Adrenal gland (tissue), 12 donors: ENCODE results near the gene SLC34A3. TPM values are rescaled to one million over a fixed set of nuclear protein-coding genes. Genes with fewer than 3 reads are reported as not detected.
A peak's percentile ranks its signal among the peaks of the same experiment; 100 is the strongest.

Experiments
- DNase-seq, 7 donors: peaks; one replicate each; pipeline ENCODE4 v3.0.0-alpha.2; 2019 to 2020
- H3K27ac ChIP-seq, 5 donors: fragments of 200-600 bp; sonication (generic) in 4 of 5; 1 replicate in 3 of 5; 2 replicates in 2 of 5; pipeline versions ENCODE4 v1.5.1 to v1.8.0; 2016 to 2020; ENCODE audit warnings: mild to moderate bottlenecking in 1 of 5
- H3K27me3 ChIP-seq: fragments of 200-600 bp; 2 replicates; pipeline ENCODE4 v1.8.0; 2021
- H3K36me3 ChIP-seq, 2 donors: fragments of 200-600 bp; replicated peaks in 1 of 2; 1 replicate in 1 of 2; 2 replicates in 1 of 2; pipeline versions ENCODE4 v1.5.1 to v1.8.0; 2018 to 2022
- H3K4me1 ChIP-seq, 2 donors: fragments of 200-600 bp; replicated peaks in 1 of 2; 1 replicate in 1 of 2; 2 replicates in 1 of 2; pipeline versions ENCODE4 v1.5.1 to v1.8.0; 2018 to 2021
- H3K4me3 ChIP-seq, 4 donors: fragments of 200-600 bp; sonication (generic) in 3 of 4; one replicate each; pipeline ENCODE4 v1.5.1; 2016 to 2018
- H3K9me3 ChIP-seq, 3 donors: fragments of 200-600 bp; sonication (generic) in 1 of 3; replicated peaks in 1 of 3; 1 replicate in 2 of 3; 2 replicates in 1 of 3; pipeline versions ENCODE4 v1.5.1 to v1.8.0; 2016 to 2021
- CTCF ChIP-seq, 6 experiments: fragments of 450-650 bp in 4 of 6; fragments of 200-600 bp in 2 of 6; sonication (generic) in 1 of 6; IDR thresholded peaks; 1 replicate in 5 of 6; 2 replicates in 1 of 6; pipeline versions ENCODE4 v1.5.1 to v1.8.0; 2016 to 2021; ENCODE audit warnings: antibody characterized with exemption in 6 of 6, mild to moderate bottlenecking in 2 of 6, moderate library complexity in 1 of 6
- POLR2A ChIP-seq, 2 donors: fragments of 450-650 bp; IDR thresholded peaks; one replicate each; pipeline ENCODE4 v1.6.1; 2017; ENCODE audit warnings: antibody characterized with exemption in 2 of 2, mild to moderate bottlenecking in 2 of 2, moderate library complexity in 1 of 2
- WGBS, 4 donors: extraction: QIAGEN DNeasy Blood & Tissue Kit in 2 of 4; methylation state at CpG; one replicate each; pipeline versions ENCODE4 v1.1.5 to v1.1.7; 2013 to 2017; 5-methylcytosine and 5-hydroxymethylcytosine counted together
- intact Hi-C, 2 donors: fragments of 100-400 bp; cut with DNase I; formaldehyde crosslinking; loops; one replicate each; pipeline versions ENCODE4 v1.14.1 to v1.15.0; 2022 to 2023
- polyA plus RNA-seq, 3 donors: library from polyadenylated mRNA; stranded (reverse); fragments of 200-250 nt in 2 of 3; fragments of 350-450 nt in 1 of 3; fragmentation: Illumina TruSeq in 1 of 3; extraction: RNeasy Lipid Tissue Mini Kit (QIAGEN cat#74804) in 1 of 3; gene quantifications; one replicate each; pipeline ENCODE4 v1.2.3, GENCODE V29; 2013 to 2014
- total RNA-seq, 9 donors: library from RNA; depleted of rRNA in 4 of 9; stranded (reverse); fragments of >200 nt in 4 of 9; fragments of 120-200 nt in 1 of 9; fragmentation: NEBNext Ultra II Directional in 1 of 9; extraction: Animal tissue kit (Norgen Biotek cat#: 25700) in 1 of 9; gene quantifications; one replicate each; pipeline versions ENCODE4 v1.1.0 to v1.2.4, GENCODE V29; 2013 to 2023
- donor health status: healthy with polysubstance abuse.
- donor health status: Bipolar disorder and iron deficiency.
- donor health status: DM: yes; HTN: yes; CAD: no.
- donor health status: DM: no; HTN: no; CAD: no.
- donor health status: DM: no; HTN: no; CAD: no.
- donor health status: DM: yes; HTN: yes; CAD: no.

SLC34A3 gene
- total and polyA plus RNA-seq, 12 donors: not detected

- Histone ChIP-seq H3K36me3 (peaks cover 0 to 20% of the 10 kb centered on the region in 2 donors), H3K27ac (no peak overlapping the region), H3K4me1 (peaks cover 0 to 7% of the 10 kb centered on the region in 2 donors), H3K27me3 (peaks cover 9% of the 10 kb centered on the region), H3K4me3 (no peak overlapping the region), H3K9me3 (no peaks in the 10 kb centered on the region)
- intact Hi-C loops: no loop called here
- WGBS, 4 donors: 78 to 81% (median 78%) methylated on average over 22 to 24 of the region's 24 CpGs
- peak in 2 of 7 donors; percentile 9 to 17 for DNase-seq
- TF ChIP-seq CTCF (IDR thresholded peaks at IDR 0.05) (no peak), POLR2A (IDR thresholded peaks at IDR 0.05) (no peak)
These were observed 45.1 kb downstream of the SLC34A3 start for GRCh38 chr9:137275588-137276472.

GRCh38 chr9:137276473-137277328 lies 46.0 kb downstream of the SLC34A3 start:
- Histone ChIP-seq H3K9me3 (no peaks in the 10 kb centered on the region), H3K27ac (peak overlapping the region; percentile 27 to 94 (median 72)), H3K4me3 (peak overlapping the region in 2 of 4 donors; percentile 16 to 72), H3K27me3 (peaks cover 9% of the 10 kb centered on the region), H3K36me3 (peaks cover 0 to 14% of the 10 kb centered on the region in 2 donors), H3K4me1 (peaks cover 0 to 7% of the 10 kb centered on the region in 2 donors)
- TF ChIP-seq POLR2A (IDR thresholded peaks at IDR 0.05): no peak
- TF ChIP-seq CTCF (IDR thresholded peaks at IDR 0.05): no peak
- intact Hi-C loops: no loop called here
- DNase-seq: peak; percentile 58 to 83 (median 69)
- WGBS, 4 donors: 11 to 45% (median 40%) methylated on average over 9 to 30 of the region's 30 CpGs

- peak; percentile 67 to 86 (median 75) for DNase-seq
- intact Hi-C loops: no loop called here
- WGBS, 4 donors: 37 to 64% (median 42%) methylated on average over 10 to 25 of the region's 25 CpGs
- Histone ChIP-seq H3K4me3 (peak within 1 kb of the TSS in 2 of 4 donors; percentile 26 to 72), H3K9me3 (no peaks in the 10 kb centered on the region), H3K36me3 (peaks cover 0 to 8% of the 10 kb centered on the region in 2 donors), H3K27ac (peak within 1 kb of the TSS; percentile 27 to 94 (median 72)), H3K4me1 (peaks cover 0 to 7% of the 10 kb centered on the region in 2 donors), H3K27me3 (peaks cover 9% of the 10 kb centered on the region)
- TF ChIP-seq CTCF (IDR thresholded peaks at IDR 0.05) (no peak), POLR2A (IDR thresholded peaks at IDR 0.05) (peak; percentile 15 to 33)
These were observed 46.8 kb downstream of the SLC34A3 start, which contains the start of gene TOR4A for GRCh38 chr9:137277329-137278041. TOR4A (plus strand) TSS chr9:137277726; CDS start chr9:137278690, 964 bp downstream.
